SH-SY5Y (cell line): ENCODE data around the gene TYROBP.

Experiments used
- GATA2 ChIP-seq: IDR thresholded peaks from 2 replicates; pipeline ENCODE4 v1.6.1; 2011; ENCODE audit warnings: mild to moderate bottlenecking, low read depth, low read length
- GATA3 ChIP-seq: IDR thresholded peaks from 2 replicates; pipeline ENCODE4 v1.6.1; 2011; ENCODE audit warnings: low read depth, mild to moderate bottlenecking, low read length, moderate library complexity

DNA sequence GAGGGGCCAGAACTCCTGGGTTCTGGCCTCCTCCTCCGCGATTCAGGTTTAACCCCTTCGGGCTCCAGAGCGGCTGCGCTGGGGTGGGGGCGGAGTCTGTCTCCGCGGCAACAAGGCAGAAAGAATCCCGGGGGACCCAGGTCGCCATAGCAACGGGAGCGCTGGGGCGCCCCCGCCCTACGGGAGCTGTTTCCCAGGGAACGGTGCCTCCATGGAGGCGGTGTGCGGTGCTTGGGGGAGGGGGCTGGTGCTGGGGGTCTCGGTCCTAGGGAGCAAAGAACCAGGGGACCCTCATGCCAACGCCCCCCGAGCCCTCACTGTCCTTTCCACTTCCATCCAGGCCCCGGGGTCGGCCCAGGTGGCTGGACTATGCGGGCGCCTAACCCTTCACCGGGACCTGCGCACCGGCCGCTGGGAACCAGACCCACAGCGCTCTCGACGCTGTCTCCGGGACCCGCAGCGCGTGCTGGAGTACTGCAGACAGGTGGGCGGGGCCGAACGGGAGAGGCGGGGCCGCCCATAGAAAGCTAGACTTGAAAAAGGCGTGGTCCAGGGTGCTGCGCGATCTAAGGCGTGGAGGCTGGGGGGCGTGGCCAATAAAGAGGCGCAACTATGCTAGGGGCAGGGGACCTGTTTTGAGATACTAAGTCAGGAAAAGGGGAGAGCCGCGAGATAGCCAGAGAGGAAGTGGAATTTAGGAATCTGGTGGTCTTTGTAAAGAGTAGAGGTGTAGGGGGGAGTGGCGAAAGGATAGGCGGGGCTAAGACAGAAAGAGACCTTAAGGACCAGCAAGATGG lies 38.6 kb downstream of the TYROBP start:
- TF ChIP-seq GATA2, result no peak
- TF ChIP-seq GATA3, result no peak
